Mononuclear cell (primary cell): ENCODE measurements around the gene PIGS. TPM values are rescaled to one million over a fixed set of nuclear protein-coding genes. Genes with fewer than 3 reads are reported as not detected.

Source experiments
- total RNA-seq: library from RNA; depleted of rRNA; stranded (reverse); fragments of >200 nt; gene quantifications from one replicate; pipeline ENCODE4 v1.2.3, GENCODE V29; 2012

The PIGS gene
- total RNA-seq, 1 donor: 43.2 TPM

Other genes with a start within 250 kb of the PIGS start
- gene IFT20, start 236.1 kb downstream of the PIGS start, total RNA-seq: 33.9 TPM
- 5.0 TPM for gene TNFAIP1, start 235.8 kb downstream of the PIGS start, total RNA-seq
- 26.6 TPM for gene POLDIP2, start 214.0 kb downstream of the PIGS start, total RNA-seq
- gene SEBOX, start 206.3 kb downstream of the PIGS start, total RNA-seq: not detected
- not detected for gene VTN, start 201.2 kb downstream of the PIGS start, total RNA-seq
- gene SARM1, start 199.8 kb downstream of the PIGS start, total RNA-seq: 8.8 TPM
- gene SLC46A1, start 165.3 kb downstream of the PIGS start, total RNA-seq: 0.42 TPM
- not detected for gene SLC13A2, start 97.9 kb downstream of the PIGS start, total RNA-seq
- not detected for gene FOXN1, start 65.2 kb downstream of the PIGS start, total RNA-seq
- gene UNC119, start 18.9 kb downstream of the PIGS start, total RNA-seq: 52.3 TPM
- gene ALDOC, start 5.4 kb upstream of the PIGS start, total RNA-seq: 17.8 TPM
- 9.6 TPM for gene SPAG5, start 27.5 kb upstream of the PIGS start, total RNA-seq
- 4.9 TPM for gene RSKR, start 42.7 kb upstream of the PIGS start, total RNA-seq
- gene BLTP2, start 73.6 kb upstream of the PIGS start, total RNA-seq: 85.2 TPM
- 31.3 TPM for gene SDF2, start 90.4 kb upstream of the PIGS start, total RNA-seq
- 80.9 TPM for gene SUPT6H, start 90.7 kb upstream of the PIGS start, total RNA-seq
- gene PROCA1, start 140.4 kb upstream of the PIGS start, total RNA-seq: 0.94 TPM
- 27.0 TPM for gene RAB34, start 146.3 kb upstream of the PIGS start, total RNA-seq
- gene RPL23A, start 148.5 kb upstream of the PIGS start, total RNA-seq: 1,375 TPM
- gene TLCD1, start 154.7 kb upstream of the PIGS start, total RNA-seq: not detected
- 1.4 TPM for gene NEK8, start 157.3 kb upstream of the PIGS start, total RNA-seq
- gene TRAF4, start 172.5 kb upstream of the PIGS start, total RNA-seq: 51.2 TPM